Measurements from ENCODE around the gene ACSF2.

DNA sequence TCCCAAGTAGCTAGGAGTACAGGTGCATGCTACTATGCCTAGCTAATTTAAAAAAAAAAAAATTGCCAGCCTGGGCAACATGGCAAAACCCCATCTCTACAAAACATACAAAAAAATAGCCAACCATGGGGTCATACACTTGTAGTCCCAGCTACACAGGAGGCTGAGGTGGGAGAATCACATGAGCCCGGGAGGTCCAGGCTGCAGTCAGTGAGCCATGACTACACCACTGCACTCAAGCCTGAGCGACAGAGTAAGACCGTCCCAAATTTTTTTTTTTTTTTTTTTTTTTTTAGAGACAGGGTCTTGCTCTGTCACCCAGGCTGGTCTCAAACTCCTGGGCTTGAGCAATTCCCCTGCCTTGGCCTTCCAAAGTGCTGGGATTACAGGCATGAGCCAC lies 27.9 kb downstream of the ACSF2 start:
- TF ChIP-seq POLR2AphosphoS5 (IDR thresholded peaks at IDR 0.05; ENCODE audit: insufficient read depth, low read depth, low read length) (no peak), EZH2 (IDR thresholded peaks at IDR 0.05; ENCODE audit: borderline replicate concordance, low read depth, low read length, severe bottlenecking) (no peak), MAX (IDR thresholded peaks at IDR 0.05; ENCODE audit: insufficient read depth, insufficient read length) (no peak)
- TF ChIP-seq, protein P1, sequence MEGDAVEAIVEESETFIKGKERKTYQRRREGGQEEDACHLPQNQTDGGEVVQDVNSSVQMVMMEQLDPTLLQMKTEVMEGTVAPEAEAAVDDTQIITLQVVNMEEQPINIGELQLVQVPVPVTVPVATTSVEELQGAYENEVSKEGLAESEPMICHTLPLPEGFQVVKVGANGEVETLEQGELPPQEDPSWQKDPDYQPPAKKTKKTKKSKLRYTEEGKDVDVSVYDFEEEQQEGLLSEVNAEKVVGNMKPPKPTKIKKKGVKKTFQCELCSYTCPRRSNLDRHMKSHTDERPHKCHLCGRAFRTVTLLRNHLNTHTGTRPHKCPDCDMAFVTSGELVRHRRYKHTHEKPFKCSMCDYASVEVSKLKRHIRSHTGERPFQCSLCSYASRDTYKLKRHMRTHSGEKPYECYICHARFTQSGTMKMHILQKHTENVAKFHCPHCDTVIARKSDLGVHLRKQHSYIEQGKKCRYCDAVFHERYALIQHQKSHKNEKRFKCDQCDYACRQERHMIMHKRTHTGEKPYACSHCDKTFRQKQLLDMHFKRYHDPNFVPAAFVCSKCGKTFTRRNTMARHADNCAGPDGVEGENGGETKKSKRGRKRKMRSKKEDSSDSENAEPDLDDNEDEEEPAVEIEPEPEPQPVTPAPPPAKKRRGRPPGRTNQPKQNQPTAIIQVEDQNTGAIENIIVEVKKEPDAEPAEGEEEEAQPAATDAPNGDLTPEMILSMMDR (IDR thresholded peaks at IDR 0.05; ENCODE audit: extremely low read depth in 1 of 2, insufficient read depth in 1 of 2, low read depth in 1 of 2, low read length in 2 of 2): no peak

All from endothelial cell of umbilical vein (primary cell).